Measurements from ENCODE around the gene KISS1.

Gene KISS1

DNA sequence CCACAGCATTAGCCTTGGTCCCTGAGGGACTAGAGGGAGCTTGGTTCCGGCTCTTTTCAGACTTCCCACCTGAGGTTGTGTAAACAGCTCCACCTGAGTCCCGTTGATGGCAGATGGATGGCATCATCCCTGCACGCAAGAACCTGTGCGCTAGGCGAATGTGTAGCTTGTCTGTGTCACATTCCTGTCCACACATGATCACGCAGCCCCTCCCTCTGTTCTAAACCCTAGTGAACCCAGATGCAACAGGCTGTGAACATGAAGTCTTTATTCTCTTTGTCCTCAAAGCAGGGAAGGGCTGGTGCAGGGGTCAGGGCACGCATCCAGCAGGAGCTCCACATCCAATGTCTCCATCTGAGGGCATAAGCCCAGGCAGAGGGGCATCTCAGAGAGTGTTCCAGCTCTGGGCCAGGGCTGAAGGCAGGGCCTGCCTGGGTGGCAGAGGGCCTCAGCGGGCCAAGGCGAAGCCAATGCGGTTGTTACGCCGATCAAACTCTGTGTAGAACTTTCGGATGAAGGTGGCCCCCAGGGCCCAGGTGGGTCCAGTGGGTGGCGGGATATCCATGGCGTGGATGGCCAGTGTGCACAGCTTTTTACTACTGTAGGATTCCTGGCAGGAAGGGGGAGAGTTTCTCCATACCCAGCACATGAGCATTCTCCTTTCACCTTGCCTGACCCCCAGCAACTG, 41.6 kb downstream of the KISS1 start:
- no peak for DNase-seq (ENCODE audit: low read depth)

DNA sequence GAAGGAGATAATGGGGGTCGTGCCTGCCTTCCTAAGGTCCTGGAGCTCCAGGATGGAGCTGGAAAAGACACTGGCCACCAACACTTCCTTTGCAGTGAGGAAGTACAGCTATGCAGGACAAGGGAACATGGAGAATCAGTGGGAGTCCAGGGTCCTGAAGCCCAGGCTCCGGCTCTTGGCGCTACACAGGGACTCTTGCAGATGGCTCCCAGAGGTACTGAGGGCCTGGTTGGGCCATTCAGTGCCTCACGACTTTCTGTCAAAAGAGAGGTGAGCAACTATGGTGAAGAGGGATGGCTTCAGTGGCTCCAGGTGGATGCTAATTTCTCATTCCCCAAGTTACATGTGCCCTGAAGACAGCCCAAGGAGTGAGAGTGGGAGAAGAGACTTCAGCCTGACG, 42.6 kb downstream of the KISS1 start:
- no peak for DNase-seq (ENCODE audit: low read depth)

DNA sequence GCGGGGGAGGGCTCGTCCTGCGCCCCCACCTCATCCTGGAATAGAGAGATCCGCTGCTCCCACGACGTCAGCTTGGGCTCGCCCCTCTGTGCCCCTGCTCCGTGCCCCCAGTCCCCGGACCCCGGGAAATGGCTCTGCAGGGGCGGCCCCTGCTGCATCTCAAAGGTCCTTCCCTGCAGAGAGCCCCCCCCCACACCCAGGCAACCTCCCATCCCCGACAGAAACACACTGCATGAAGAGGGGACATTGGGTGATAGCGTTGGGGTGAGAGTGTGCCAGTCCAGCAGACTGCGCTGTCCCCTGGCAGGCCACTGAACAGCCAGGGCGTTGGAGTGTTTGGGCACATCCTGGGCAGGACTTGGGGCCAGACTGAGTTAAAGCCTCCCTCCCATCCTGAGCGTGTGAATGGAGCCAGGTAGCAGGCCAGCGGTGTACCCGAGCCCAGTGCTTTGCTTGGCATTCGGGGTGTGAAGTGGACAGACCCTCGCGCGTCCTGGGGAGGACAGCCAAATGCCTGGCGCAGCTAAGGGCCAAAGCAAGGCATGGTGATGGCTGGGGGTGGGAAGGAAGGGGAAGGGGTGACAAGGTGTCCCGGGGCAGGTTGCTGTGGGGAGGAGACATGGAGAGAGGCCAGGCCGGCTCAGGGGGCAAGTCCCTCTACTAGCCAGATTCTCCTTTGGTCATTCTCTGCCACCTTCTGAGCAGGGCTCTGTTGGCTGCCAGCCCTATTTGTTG, 43.8 kb downstream of the KISS1 start:
- no peak for DNase-seq (ENCODE audit: low read depth)

DNA sequence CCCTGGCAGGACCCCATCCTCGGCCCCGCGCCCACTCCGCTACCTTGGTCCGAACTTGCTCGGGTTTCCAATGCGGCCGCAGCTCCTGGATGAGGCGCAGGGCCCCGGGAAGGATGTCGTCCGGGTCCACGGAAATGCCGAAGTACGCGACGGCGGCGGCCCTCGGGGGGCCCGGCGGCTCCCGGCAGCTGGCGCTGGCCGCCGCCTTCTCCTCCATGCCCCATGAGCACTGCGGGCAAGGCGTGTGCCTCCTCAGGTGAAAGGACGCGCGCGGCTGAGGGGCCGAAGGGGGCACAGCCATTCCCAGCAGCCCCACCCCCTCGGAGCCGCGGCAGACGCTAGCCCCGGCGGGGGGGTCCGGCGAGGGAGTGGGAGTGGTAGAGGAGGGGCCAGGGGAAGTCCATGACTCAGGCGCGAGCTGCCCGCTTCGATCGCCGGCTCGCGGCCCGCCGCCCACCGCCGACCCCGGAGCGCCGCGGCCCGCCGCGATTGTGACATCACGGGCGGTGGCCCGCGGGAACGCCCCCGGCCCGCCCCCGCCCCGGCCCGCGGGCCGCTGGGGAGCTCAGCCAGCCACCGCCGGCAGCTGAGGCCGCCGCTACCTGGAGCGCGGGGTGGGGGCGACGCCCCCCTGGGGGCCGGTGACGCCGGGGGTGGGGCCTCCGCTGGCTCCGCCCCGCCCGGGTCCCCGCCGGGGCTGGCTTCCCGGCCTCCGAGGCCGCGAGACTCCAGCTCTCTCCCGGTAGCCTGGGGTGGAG, 44.6 kb downstream of the KISS1 start, which contains the start of gene ETNK2:
Gene ETNK2, minus strand, starts transcription at position 493 of the 758 bp plus-strand sequence. Its CDS starts 192 bp downstream, at position 301.
- DNase-seq (ENCODE audit: low read depth), result no peak

DNA sequence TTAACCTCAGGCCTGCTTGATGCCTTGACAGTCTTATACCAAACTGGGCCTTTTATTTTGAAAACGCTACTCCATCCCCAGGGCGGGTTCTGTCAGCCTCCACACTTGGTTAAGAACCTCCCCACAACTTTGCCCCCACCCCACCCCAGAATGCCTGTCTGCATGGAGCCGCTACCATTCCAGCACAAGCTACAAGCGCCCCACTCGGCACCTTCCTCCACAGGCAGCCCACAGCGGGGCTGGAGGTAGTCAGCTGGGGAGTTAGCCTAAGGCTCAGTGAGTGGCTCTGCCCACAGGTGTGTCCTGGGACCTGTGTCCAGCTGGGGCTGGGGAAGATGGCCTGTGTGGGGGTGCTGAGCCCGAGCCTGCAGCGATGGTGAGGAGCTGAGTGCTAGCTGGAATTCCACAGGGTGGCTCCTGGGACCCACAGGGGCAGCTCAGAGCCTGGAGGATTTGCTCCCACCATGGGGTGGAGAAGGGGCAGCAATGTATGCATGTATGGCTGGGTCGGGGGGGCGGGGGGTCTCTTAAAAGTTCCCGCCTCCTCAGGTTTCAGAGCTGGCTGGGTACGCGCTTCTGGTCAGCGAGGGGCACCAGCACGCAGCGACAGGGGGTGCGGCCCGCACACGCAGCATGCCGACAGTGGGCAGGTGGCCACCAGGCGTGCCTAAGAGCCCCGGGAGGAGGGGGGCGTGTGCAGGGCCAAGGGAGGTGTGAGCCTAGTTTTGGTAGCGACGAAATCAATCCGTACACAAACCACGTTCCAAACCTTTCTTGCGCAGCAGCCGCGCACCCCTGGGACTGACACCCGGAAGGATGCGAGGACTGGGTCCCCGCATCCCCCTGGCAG, 45.4 kb downstream of the KISS1 start:
- no peak for DNase-seq (ENCODE audit: low read depth)

DNA sequence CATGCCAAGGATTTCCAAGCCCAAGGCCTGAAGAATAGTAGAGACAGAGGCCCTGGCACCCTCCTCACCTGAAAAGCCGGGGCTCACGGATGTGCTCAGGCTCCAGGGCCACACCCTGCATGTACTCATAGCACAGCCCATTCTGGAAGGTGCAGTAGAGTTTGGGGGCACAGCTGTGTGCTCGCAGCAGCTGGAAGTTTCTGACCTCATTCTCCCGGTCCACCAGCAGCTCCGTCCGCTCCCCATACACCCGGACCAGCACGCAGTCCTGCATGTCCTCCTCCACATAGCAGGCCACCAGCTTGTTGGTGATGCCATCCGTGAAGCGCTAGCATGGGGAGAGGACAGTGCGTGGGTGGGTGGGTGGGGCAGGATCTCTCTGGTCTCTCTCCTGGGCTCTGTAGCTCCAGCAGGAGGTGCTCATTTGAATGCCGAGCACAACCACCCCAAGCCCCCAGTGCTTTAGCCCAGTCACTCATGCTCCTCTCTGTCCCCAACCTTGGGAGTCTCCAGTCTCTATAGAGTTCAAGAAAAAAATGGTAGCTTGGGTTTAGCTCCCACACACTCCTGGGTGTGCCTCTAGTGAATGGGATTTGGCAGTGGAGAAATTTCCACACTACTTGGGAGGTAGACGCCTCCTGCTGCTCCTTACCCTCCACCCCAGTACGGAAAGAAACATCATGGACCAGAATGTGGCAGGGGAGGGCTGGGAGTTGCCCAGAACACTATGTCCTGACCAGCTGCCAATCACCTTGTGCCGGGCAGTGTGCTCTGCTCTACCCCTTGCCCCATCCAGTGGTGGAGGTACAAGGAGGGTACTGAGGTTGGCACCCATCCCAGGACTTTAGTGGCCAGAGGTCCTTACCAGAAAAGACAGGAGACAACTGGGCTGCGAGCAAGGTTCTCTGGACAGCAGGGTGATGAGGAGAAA, 46.4 kb downstream of the KISS1 start:
- DNase-seq (ENCODE audit: low read depth), result no peak

DNA sequence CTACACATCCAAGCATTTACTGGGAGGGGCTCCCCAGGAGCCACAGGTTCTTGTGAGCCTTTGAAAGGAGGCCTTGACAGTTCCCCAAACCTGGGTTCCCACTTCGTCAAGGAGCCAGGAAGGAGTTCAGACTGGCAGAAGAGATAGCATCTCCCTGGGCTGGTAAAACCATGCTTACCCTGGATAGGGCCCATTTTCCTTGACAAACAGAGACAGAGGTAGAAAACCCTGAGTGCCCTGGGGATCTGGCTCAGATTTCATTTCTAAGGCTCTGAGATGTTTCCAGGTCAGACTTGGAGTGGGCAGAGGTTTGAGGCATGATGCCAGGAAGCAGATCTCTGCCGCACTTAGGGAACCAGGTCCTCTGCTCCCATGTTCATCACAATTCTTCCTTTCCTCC, 47.2 kb downstream of the KISS1 start:
- DNase-seq (ENCODE audit: low read depth), result no peak

DNA sequence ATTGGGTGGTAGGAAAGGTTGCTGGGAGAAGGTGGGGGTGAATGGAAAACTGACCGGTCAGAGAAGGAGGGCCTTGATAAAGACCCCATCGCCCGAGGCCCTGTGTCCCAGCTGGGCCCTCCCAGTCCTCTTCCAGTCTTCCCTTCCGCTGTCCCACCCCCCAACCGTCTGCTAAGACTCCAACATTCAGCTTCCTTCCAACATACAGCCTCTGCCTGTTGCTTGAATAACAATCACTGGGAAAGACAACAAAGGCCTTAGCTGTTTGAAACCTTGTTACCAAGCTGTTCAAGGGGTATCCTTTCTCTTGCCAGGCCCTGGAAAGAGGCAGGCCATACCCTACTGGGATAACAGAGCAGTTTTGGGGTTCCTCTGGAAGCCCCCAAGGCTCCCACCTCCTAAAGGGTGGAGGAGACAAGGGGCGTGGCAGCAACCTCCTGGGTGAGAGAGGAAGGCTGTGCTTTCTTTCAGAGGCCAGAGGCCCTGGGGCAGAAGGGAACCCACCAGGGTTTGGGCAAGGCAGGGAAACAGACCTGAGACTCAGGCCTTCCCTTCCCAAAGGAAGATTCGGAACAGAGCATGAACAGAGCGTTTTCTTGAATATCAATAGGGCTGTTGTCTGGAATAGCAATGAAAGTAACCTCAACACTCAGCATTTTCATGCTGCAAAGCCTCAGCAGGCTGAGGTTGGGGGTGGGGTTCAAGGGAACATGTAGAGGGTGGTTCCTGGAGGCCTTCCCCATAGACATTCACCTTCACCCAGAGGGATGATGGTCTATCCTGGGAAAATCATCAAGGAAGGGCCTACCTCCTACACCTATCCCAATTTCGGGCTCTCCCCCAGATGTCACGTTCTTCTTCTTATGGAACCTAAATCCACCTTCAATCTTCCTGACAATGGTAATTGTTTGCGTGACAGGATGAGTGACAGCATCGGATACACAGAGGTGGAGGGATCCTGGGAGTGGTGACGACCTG, 48.6 kb downstream of the KISS1 start:
- DNase-seq (ENCODE audit: low read depth), result no peak

DNA sequence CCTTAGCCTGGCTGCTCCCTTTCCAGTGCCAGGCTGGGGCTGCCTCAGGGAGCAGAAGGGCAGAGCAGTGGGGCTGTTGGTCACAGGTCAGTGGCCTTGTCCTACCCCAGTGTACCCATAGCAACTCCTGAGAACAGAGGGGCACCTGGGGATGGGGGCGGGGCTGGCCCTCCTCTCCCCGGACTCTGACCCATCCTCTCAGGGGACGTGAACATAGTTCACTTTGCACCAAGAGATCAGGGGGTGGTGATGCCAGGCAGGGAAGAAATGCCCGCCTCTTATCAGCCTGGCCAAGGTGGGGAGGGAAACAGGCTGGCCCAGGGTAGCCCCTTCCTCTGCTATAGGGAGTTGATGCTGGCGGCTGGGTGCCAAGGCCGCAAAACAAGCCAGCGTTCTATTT, 49.3 kb downstream of the KISS1 start:
- no peak for DNase-seq (ENCODE audit: low read depth)

DNA sequence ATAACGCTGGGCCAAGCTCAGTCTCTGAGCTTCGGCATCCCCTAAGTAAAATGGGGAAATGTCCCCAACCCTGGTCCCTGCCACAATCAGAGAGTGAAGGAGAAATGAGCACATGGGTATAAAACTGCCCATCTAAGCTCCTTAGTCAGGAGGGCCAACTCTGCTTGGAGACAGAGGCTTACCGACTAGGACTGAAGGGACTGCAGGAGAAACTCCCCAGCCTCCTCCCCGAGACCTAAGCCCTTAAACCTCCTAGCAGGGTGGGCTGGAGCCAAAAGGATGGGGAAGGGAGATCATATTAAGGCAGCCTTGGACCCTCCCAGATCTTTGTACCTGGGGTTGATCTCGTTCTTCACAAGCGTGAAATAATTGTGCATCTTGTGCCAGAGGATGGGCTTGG, 50.0 kb downstream of the KISS1 start:
- DNase-seq (ENCODE audit: low read depth), result no peak

DNA sequence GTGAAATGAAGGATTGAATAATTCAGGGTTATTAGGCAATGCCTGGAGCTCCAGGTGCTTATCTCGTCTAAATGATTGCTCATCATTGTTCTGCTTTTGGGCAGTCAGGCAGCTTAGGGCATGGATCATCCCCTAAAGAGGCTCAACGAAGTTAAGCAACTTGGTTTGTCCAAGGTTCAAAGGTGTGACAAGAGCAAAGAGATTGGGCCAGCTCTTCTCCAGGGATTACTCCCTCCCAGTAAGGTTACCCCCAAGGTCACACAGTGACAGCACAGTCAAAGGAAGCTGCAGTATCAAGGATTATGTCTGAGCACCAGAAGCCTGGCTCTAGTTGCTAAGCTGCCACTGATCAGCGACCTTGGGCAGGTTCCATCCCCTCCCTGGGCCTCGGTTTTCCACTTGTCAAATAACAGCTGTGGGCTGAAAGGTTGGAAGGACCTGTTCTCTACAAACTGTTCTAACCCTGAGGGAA, 51.2 kb downstream of the KISS1 start:
- no peak for DNase-seq (ENCODE audit: low read depth)

DNA sequence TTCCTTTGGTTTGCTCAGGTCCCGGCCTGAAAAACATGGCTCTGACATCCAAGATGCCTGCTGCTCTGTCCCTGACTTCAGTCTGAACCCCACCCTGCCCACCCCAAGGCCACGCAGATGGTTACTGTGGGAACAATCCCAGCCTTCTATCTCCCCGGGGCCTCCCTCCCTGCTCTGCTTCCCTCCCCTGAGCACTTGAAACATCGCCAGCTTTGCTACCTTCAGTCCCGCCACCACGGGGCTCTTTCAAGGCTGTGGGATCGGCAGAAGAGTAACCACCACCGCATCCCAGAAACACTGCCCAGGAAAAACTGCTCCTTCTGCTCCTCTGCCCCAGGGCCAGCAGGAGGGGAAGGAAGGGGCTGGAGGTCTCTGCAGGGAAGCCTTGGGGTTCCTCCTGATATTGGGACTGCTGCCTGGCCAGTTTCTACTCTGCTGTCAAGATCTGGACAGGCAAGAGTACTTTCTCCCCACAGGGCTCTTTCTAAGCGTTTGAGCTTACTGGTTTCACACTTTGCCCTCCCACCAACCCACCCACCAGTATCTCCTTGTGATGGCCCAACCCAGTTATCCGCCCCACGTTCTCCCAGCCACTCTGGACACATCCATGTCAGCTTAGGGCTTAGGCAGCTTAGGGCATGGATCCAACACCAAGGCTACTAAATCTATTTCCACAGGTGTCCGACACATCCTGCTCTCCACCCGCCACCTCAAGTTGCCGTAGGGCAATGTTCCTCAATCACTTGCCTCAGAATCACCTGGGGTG, 52.8 kb downstream of the KISS1 start:
- no peak for DNase-seq (ENCODE audit: low read depth)

DNA sequence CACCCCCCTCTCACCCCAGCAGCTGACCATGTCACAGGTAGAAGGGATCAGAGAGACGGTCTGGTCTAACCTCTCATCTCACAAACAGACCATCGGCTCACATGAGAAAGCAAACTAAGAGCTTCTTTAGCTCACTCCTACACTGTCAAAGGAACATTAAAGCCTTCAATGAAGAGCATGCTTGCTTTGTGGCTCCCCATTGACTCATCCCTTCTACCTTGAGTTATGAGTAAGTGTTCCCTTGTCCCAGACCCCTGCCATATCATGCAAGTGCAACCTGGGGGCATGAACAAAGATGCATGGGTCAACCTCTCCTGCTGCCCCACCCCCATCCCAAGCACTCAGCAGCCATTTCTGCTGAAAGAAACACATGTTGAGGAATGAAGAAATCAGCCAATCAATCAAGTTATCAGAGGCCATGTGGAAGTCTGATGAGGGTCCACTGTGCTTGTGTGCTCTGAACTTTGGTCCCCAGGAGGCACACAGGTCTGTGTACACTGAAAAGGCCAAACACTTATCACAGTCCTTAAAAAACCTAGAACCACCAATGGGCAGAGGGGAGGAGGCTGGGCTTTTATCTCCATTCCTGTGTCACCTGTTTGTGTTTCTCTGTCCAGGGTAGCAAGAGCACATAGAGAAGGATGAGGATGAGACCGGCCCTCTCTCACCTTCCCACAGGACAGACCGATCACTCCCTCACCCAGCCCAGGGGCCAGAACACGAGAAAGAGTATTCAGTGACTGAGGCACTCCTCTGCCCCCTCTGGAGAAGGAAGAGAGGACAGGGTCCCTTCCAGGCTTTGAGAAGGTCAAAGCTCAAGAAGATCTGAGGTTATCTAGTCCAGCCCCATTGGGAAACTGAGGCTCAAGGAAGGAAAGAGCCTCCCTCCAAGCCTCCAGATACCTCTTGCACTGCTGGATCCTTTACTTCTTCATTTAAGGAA, 54.0 kb downstream of the KISS1 start:
- no peak for DNase-seq (ENCODE audit: low read depth)

DNA sequence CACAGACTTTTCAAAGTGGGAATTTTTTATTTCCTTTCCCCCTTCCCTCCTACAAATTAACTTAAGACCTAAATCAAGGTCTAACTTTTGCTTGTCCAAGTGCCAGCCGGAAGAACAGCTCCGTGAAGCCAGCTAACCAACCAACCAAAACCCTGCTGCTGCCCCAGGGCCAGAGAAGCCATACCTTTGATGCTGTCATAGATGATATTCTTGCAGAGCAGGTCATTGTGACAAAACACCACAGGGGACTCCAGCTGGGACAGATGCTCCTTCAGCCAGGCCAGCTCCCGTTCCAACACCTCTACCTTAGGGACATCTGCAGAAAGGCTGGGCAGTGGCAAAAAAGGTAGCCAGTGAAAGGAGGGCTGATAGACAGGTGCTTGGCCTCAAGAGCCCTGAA, 55.2 kb downstream of the KISS1 start:
- DNase-seq (ENCODE audit: low read depth), result no peak
